HepG2 (cell line): Measurements from ENCODE around the gene HACD1. TPM values are rescaled to one million over a fixed set of nuclear protein-coding genes. Genes with fewer than 3 reads are reported as not detected.
A peak's percentile ranks its signal among the peaks of the same experiment; 100 is the strongest.

Experiments used
- ARHGAP35 ChIP-seq: sonication (generic); formaldehyde crosslinking; IDR thresholded peaks from 2 replicates; pipeline ENCODE4 v1.9.0; 2022; ENCODE audit warnings: mild to moderate bottlenecking, inconsistent platforms, moderate library complexity, missing genetic modification reagents, borderline replicate concordance
- BHLHE40 ChIP-seq: IDR thresholded peaks from 2 replicates; pipeline ENCODE4 v1.6.1; 2011; ENCODE audit warnings: low read length, improper control_type of control experiment
- CENPT ChIP-seq: sonication (generic); formaldehyde crosslinking; IDR thresholded peaks from 2 replicates; pipeline ENCODE4 v1.8.0; 2022; ENCODE audit warnings: low read depth, mild to moderate bottlenecking, moderate library complexity, missing genetic modification reagents
- ELF3 ChIP-seq: IDR thresholded peaks from 2 replicates; pipeline ENCODE4 v1.6.1; 2016; ENCODE audit warnings: missing genetic modification reagents, missing compliant biosample characterization
- MIER2 ChIP-seq: IDR thresholded peaks from 2 replicates; pipeline ENCODE4 v1.6.1; 2016; ENCODE audit warnings: missing biosample characterization, missing genetic modification reagents
- MTF2 ChIP-seq: sonication (generic); formaldehyde crosslinking; IDR thresholded peaks from 2 replicates; pipeline ENCODE4 v1.5.0; 2020; ENCODE audit warnings: missing genetic modification reagents, borderline replicate concordance
- REL ChIP-seq: sonication (generic); formaldehyde crosslinking; conservative IDR thresholded peaks from 2 replicates; pipeline ENCODE4 v1.8.0; 2022; ENCODE audit warnings: mild to moderate bottlenecking, missing genetic modification reagents, moderate library complexity
- SOX5 ChIP-seq: IDR thresholded peaks from 2 replicates; pipeline ENCODE4 v1.6.1; 2016; ENCODE audit warnings: borderline replicate concordance
- TOPORS ChIP-seq: sonication (generic); formaldehyde crosslinking; IDR thresholded peaks from 2 replicates; pipeline ENCODE4 v1.8.0; 2023; ENCODE audit warnings: mild to moderate bottlenecking, missing genetic modification reagents
- YEATS2 ChIP-seq: sonication (generic); formaldehyde crosslinking; IDR thresholded peaks from 2 replicates; pipeline ENCODE4 v1.4.0; 2020; ENCODE audit warnings: missing genetic modification reagents, borderline replicate concordance
- ZNF331 ChIP-seq: sonication (generic); formaldehyde crosslinking; IDR thresholded peaks from 2 replicates; pipeline ENCODE4 v1.4.0; 2020; ENCODE audit warnings: missing genetic modification reagents
- ZNF430 ChIP-seq: sonication (generic); formaldehyde crosslinking; IDR thresholded peaks from 2 replicates; pipeline ENCODE4 v1.9.0; 2021; ENCODE audit warnings: mild to moderate bottlenecking, missing genetic modification reagents
- ZNF549 ChIP-seq: sonication (generic); formaldehyde crosslinking; IDR thresholded peaks from 2 replicates; pipeline ENCODE4 v1.5.0; 2020; ENCODE audit warnings: missing genetic modification reagents
- ZNF563 ChIP-seq: sonication (generic); formaldehyde crosslinking; IDR thresholded peaks from 2 replicates; pipeline ENCODE4 v1.8.0; 2022; ENCODE audit warnings: mild to moderate bottlenecking, moderate library complexity, missing genetic modification reagents
- ZNF572 ChIP-seq: sonication (generic); formaldehyde crosslinking; IDR thresholded peaks from 2 replicates; pipeline ENCODE4 v1.5.1; 2020; ENCODE audit warnings: mild to moderate bottlenecking, missing genetic modification reagents
- ZNF619 ChIP-seq: sonication (generic); formaldehyde crosslinking; IDR thresholded peaks from 2 replicates; pipeline ENCODE4 v1.4.0; 2020; ENCODE audit warnings: mild to moderate bottlenecking, missing genetic modification reagents
- ZNF839 ChIP-seq: sonication (generic); formaldehyde crosslinking; IDR thresholded peaks from 2 replicates; pipeline ENCODE4 v1.4.0; 2020; ENCODE audit warnings: missing genetic modification reagents, mild to moderate bottlenecking, borderline replicate concordance
- polyA plus RNA-seq, 8 experiments: library from polyadenylated mRNA; depleted of rRNA in 3 of 8; stranded (reverse) in 7 of 8; unstranded in 1 of 8; fragments of >200 nt; fragmentation: Illumina TruSeq in 4 of 8; extraction: Trizol in 4 of 8; gene quantifications; 2 replicates each; pipeline versions ENCODE4 v1.2.1 to v1.2.3, GENCODE V29; 2011 to 2016; ENCODE audit warnings: low read depth in 4 of 8, missing spikeins in 1 of 8, mixed read lengths in 1 of 8; ENCODE audit not compliant: insufficient read depth in 1 of 8
- total RNA-seq, 5 experiments: library from RNA; depleted of rRNA; stranded (reverse); fragments of >200 nt; fragmentation: Illumina TruSeq; extraction: Trizol; gene quantifications; 2 replicates each; pipeline ENCODE4 v1.2.3, GENCODE V29; 2016; ENCODE audit warnings: low read depth in 1 of 5
- TF ChIP-seq, protein P1 (sequence below): sonication (generic); formaldehyde crosslinking; conservative IDR thresholded peaks from 2 replicates; pipeline ENCODE4 v1.4.0; 2020; ENCODE audit warnings: missing genetic modification reagents
- TF ChIP-seq, protein P2 (sequence below): sonication (generic); formaldehyde crosslinking; IDR thresholded peaks from 2 replicates; pipeline ENCODE4 v1.4.0; 2020; ENCODE audit warnings: missing genetic modification reagents, mild to moderate bottlenecking, borderline replicate concordance
- TF ChIP-seq, protein P3 (sequence below): sonication (generic); formaldehyde crosslinking; IDR thresholded peaks from 2 replicates; pipeline ENCODE4 v1.5.0; 2020; ENCODE audit warnings: mild to moderate bottlenecking, missing genetic modification reagents, moderate library complexity
- TF ChIP-seq, protein P4 (sequence below): sonication (generic); formaldehyde crosslinking; conservative IDR thresholded peaks from 2 replicates; pipeline ENCODE4 v1.8.0; 2022; ENCODE audit warnings: mild to moderate bottlenecking, moderate library complexity, missing genetic modification reagents
- TF ChIP-seq, protein P5 (sequence below): sonication (generic); formaldehyde crosslinking; IDR thresholded peaks from 2 replicates; pipeline ENCODE4 v1.8.1; 2022; ENCODE audit warnings: low read depth, mild to moderate bottlenecking, missing genetic modification reagents

HACD1 gene
- total and polyA plus RNA-seq, 2 of the 13 experiments (the other 11 are each of a cell fraction or from before 2014, with no cell fraction given) = 43.4 to 47.6 TPM

DNA sequence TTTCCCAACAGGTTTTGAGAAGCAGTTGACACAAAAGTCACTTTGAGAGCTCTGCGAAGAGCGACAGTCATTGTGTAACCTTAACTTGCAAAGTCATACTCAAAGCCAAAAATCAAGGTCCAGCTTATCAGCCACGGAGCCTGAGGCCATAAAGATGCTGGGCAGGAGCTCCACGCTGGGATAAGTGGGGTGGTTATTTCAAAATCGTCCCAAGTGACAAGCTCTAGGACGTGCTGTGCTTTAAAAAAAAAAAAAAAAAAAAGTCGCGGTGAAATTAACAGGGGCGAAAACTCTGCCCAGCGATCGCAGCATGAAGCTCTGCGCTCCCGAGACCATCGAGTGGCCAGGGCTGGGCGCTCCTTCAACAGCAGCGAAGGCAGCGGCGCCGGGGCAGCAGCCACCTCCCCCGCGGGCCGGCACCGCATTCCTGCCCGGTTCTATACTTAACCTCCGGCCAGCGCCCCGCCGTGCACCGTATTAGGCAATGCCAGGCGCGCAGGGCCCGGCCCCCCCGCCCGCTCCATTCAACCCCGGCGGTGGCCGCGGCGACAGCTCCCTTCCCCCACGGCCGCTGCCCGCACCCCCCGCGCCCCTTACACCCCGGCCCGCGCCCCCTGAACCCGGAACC lies 657 bp downstream of the HACD1 start (continued):
- TF ChIP-seq SOX5 (CRISPR knock-in tag) (no peak), REL (CRISPR knock-in tag) (no peak), ZNF331 (no peak), ZNF430 (CRISPR knock-in tag) (0 out of 2 replicates have a peak, but pooled peaks have one; percentile 70), ZNF619 (no peak), MIER2 (CRISPR knock-in tag) (no peak), ZNF839 (no peak), ZNF572 (CRISPR knock-in tag) (no peak), ARHGAP35 (CRISPR knock-in tag) (0 out of 2 replicates have a peak, but pooled peaks have one; percentile 5), TOPORS (CRISPR knock-in tag) (no peak), CENPT (no peak), ZNF549 (CRISPR knock-in tag) (no peak), BHLHE40 (no peak), ZNF563 (CRISPR knock-in tag) (no peak), ELF3 (no peak), MTF2 (CRISPR knock-in tag) (no peak), YEATS2 (peak; percentile 46; the same call in 1 of the 2 replicates)
- TF ChIP-seq, protein P1, sequence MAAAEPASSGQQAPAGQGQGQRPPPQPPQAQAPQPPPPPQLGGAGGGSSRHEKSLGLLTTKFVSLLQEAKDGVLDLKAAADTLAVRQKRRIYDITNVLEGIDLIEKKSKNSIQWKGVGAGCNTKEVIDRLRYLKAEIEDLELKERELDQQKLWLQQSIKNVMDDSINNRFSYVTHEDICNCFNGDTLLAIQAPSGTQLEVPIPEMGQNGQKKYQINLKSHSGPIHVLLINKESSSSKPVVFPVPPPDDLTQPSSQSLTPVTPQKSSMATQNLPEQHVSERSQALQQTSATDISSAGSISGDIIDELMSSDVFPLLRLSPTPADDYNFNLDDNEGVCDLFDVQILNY (CRISPR knock-in tag) = no peak
- TF ChIP-seq, protein P2, sequence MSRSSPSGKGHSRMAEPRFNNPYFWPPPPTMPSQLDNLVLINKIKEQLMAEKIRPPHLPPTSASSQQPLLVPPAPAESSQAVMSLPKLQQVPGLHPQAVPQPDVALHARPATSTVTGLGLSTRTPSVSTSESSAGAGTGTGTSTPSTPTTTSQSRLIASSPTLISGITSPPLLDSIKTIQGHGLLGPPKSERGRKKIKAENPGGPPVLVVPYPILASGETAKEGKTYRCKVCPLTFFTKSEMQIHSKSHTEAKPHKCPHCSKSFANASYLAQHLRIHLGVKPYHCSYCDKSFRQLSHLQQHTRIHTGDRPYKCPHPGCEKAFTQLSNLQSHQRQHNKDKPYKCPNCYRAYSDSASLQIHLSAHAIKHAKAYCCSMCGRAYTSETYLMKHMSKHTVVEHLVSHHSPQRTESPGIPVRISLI (CRISPR knock-in tag) = peak; percentile 48; the same call in 1 of the 2 replicates
- TF ChIP-seq, protein P3, sequence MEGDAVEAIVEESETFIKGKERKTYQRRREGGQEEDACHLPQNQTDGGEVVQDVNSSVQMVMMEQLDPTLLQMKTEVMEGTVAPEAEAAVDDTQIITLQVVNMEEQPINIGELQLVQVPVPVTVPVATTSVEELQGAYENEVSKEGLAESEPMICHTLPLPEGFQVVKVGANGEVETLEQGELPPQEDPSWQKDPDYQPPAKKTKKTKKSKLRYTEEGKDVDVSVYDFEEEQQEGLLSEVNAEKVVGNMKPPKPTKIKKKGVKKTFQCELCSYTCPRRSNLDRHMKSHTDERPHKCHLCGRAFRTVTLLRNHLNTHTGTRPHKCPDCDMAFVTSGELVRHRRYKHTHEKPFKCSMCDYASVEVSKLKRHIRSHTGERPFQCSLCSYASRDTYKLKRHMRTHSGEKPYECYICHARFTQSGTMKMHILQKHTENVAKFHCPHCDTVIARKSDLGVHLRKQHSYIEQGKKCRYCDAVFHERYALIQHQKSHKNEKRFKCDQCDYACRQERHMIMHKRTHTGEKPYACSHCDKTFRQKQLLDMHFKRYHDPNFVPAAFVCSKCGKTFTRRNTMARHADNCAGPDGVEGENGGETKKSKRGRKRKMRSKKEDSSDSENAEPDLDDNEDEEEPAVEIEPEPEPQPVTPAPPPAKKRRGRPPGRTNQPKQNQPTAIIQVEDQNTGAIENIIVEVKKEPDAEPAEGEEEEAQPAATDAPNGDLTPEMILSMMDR (CRISPR knock-in tag) = peak; percentile 25; the same call in 1 of the 2 replicates
- TF ChIP-seq, protein P4, sequence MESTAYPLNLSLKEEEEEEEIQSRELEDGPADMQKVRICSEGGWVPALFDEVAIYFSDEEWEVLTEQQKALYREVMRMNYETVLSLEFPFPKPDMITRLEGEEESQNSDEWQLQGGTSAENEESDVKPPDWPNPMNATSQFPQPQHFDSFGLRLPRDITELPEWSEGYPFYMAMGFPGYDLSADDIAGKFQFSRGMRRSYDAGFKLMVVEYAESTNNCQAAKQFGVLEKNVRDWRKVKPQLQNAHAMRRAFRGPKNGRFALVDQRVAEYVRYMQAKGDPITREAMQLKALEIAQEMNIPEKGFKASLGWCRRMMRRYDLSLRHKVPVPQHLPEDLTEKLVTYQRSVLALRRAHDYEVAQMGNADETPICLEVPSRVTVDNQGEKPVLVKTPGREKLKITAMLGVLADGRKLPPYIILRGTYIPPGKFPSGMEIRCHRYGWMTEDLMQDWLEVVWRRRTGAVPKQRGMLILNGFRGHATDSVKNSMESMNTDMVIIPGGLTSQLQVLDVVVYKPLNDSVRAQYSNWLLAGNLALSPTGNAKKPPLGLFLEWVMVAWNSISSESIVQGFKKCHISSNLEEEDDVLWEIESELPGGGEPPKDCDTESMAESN (CRISPR knock-in tag) = peak; percentile 60; the same call in 1 of the 2 replicates
- TF ChIP-seq, protein P5, sequence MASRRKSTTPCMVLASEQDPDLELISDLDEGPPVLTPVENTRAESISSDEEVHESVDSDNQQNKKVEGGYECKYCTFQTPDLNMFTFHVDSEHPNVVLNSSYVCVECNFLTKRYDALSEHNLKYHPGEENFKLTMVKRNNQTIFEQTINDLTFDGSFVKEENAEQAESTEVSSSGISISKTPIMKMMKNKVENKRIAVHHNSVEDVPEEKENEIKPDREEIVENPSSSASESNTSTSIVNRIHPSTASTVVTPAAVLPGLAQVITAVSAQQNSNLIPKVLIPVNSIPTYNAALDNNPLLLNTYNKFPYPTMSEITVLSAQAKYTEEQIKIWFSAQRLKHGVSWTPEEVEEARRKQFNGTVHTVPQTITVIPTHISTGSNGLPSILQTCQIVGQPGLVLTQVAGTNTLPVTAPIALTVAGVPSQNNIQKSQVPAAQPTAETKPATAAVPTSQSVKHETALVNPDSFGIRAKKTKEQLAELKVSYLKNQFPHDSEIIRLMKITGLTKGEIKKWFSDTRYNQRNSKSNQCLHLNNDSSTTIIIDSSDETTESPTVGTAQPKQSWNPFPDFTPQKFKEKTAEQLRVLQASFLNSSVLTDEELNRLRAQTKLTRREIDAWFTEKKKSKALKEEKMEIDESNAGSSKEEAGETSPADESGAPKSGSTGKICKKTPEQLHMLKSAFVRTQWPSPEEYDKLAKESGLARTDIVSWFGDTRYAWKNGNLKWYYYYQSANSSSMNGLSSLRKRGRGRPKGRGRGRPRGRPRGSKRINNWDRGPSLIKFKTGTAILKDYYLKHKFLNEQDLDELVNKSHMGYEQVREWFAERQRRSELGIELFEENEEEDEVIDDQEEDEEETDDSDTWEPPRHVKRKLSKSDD (CRISPR knock-in tag) = no peak; the same call in 1 of the 2 replicates
